Lower leg skin (tissue), 3 donors: Measurements from ENCODE around the gene PTGR3.

Experiments
- POLR2A ChIP-seq, 2 donors: fragments of 450-650 bp; IDR thresholded peaks; one replicate each; pipeline ENCODE4 v1.6.1; 2016 to 2017; ENCODE audit warnings: antibody characterized with exemption in 2 of 2, mild to moderate bottlenecking in 1 of 2, moderate library complexity in 1 of 2
- TF ChIP-seq, protein P1 (sequence below), 3 donors: fragments of 450-650 bp; IDR thresholded peaks; one replicate each; pipeline ENCODE4 v1.5.1; 2016; ENCODE audit warnings: antibody characterized with exemption in 3 of 3, mild to moderate bottlenecking in 3 of 3, moderate library complexity in 2 of 3

DNA sequence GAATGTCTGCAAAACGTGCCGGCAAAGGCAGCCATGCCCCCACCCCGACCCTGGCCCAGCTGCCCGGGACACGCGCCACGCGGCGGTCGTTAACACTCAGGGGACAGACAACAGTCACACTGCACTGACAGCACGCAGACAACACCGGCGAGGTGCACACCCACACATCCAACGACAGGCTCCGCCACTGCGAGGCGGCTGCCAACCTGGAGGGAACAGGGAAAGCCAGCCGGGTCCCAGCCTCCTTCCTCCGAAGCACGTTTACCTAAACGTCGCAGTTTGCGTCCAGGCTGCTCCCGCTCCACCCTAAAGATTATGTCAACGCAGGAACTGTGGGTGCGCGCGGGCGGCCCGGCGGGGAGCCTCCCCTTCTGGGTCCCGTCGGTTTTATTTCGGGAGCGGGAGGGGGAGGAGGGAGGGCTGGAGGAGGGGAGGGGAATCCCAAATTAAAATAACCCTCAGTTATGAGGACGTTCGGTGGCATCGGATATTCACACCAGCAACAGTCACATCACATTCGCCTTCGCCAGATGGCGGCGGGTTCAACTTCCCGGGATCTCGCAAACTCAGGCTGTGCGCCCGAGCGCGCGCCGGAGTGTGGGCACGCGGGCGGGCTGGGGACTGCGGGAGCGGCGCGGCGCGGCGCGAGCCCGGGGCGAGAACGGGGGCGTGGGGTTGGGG, 644 bp downstream of the PTGR3 start:
- TF ChIP-seq, protein P1, sequence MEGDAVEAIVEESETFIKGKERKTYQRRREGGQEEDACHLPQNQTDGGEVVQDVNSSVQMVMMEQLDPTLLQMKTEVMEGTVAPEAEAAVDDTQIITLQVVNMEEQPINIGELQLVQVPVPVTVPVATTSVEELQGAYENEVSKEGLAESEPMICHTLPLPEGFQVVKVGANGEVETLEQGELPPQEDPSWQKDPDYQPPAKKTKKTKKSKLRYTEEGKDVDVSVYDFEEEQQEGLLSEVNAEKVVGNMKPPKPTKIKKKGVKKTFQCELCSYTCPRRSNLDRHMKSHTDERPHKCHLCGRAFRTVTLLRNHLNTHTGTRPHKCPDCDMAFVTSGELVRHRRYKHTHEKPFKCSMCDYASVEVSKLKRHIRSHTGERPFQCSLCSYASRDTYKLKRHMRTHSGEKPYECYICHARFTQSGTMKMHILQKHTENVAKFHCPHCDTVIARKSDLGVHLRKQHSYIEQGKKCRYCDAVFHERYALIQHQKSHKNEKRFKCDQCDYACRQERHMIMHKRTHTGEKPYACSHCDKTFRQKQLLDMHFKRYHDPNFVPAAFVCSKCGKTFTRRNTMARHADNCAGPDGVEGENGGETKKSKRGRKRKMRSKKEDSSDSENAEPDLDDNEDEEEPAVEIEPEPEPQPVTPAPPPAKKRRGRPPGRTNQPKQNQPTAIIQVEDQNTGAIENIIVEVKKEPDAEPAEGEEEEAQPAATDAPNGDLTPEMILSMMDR (IDR thresholded peaks at IDR 0.05), result no peak
- no peak for TF ChIP-seq POLR2A (IDR thresholded peaks at IDR 0.05)
